ENCODE results near the gene ATOH8.
A peak's percentile ranks its signal among the peaks of the same experiment; 100 is the strongest.
"Not testable (repeated sequence)": the region's sequence is repeated elsewhere in the genome, so short reads cannot be mapped to it uniquely, and the experiment has no call there.

ATOH8 gene, protein sequence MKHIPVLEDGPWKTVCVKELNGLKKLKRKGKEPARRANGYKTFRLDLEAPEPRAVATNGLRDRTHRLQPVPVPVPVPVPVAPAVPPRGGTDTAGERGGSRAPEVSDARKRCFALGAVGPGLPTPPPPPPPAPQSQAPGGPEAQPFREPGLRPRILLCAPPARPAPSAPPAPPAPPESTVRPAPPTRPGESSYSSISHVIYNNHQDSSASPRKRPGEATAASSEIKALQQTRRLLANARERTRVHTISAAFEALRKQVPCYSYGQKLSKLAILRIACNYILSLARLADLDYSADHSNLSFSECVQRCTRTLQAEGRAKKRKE

DNA sequence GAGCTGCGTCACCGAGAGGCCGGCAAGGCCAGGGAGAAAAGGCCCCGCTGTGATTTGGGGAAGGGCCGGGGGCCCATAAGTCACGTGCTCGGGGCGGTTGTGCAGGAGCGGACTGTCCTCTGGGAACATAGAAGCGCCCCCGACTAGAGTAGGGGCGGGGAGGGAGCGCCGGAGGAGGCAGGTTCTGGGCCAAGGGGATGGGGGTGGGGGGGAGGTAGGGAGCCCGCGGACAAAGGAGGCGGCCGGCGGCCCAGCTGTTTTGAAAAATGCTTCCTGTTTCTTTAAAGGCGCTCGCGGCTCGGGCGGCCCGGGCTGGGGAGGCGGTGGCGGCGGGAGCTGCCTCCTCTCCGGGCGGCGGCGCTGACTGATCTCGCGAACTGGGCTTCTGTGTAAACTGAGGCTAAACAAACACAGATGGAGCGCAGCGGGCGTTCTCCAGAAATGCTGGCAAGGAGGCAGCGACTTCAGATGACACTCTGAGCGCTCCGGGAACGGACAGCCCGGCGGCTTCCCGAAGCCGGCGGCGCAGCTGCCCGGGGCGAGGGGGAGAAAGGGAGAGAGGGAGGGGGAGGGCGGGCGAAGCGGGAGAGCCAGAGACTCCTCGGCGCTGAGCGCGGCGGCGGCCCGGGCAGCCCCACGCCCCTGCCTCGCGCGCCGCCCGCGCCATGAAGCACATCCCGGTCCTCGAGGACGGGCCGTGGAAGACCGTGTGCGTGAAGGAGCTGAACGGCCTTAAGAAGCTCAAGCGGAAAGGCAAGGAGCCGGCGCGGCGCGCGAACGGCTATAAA, at the start of gene ATOH8:
Gene ATOH8, plus strand, starts transcription at position 467 of the 788 bp plus-strand sequence. Its CDS starts 199 bp downstream, at position 666.
- FAIRE-seq = no peak
- no peak for DNase-seq (ENCODE audit: low spot score)

DNA sequence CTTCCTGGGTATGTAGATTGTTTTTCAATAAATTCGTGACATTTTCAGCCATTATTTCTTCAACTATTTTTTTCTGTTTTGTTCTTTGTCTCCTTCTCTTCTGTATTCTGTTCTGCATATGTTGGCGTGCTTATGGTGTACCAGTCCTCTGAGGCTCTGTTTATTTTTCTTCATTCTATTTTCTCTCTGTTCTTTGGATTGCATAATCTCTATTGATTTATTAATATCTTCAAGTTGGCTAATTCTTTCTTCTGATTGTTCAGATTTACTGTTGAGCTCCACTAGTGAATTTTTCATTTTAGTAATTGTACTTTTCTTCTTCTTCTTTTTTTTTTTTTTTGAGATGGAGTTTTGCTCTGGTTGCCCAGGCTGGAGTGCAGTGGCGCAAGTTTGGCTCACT, 49.8 kb upstream of the ATOH8 start:
- DNase-seq (ENCODE audit: low spot score) (no peak), FAIRE-seq (no peak)

DNA sequence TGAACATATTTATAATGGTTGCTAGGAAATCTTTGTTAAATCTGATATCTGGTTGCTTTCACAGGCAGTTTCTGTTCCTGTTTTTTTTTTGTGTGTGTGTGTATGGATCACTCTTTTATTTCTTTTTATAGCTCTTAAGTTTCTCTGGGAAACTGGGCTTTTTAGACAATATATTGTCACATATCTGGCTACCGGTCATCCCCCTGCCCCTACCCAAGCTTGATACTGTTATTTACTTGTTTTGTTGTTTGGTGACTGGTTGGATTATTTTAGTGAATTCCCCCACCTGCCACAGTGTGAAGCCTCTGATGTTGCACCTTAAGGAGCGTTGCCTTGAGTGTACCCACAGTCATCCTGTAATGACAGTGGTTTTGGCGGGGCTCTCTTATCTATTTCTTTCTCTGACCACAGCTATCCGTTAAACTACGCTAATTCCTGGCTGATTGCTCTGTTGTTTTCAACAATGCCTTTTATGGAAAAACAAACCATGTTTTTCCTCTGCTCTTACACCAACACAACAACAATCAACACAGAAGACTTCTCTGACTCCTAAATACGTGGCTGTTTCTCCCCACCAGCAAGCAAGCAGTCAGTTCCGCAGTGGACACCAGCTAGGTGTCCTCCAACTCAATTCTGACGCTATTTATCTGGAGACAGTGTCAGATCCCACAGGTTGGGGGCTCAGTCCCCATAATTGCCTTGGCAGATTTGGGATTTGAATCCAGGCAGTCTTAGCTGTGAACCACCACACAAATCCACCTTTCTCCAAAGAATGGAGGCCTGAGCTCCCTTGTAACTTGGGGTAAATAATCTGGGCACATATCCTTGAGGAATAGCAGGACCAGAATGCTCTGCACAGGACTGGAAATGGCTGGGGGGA, 48.8 kb upstream of the ATOH8 start:
- DNase-seq (ENCODE audit: low spot score) (no peak), FAIRE-seq (no peak)

DNA sequence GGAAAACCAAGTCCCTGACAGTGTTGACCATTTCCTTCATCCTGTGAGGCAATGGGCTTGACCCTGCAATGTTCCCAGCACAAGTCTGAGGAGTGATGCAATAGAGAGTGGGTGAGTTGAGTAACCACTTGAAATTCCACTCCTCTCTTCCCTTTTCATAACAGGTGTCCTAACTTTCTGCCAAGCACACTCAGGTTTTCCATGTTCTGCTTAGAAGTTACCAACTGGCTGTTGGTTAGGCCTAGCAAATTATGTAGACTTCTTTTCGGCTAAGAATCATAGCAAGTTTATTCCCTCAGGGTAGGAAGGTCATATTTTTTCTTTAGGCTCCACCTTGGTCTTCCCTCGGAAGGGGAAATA, 48.1 kb upstream of the ATOH8 start:
- DNase-seq (ENCODE audit: low spot score) = peak; percentile 25

DNA sequence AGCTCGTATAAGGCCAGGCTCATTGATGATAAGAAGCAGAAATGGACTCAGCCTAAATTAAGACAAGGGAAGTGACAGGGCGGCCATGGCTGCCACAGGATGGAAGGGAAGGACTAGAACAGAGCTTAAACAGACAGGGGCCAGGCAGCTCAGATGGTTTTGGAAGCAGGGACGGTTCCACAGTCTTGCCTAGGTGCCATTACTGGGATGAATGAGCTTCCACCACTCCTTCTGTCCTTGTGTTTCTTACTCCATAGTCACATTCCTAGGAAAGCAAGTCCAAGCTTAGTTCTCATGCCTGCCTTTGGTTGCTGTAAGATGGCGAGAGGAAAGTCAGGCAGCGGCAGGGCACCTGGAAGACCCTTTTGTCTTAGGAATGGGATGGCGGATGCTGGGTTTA, 47.7 kb upstream of the ATOH8 start:
- no peak for DNase-seq (ENCODE audit: low spot score)
- FAIRE-seq = no peak

More for the DNA sequence above, 48.1 kb upstream of the ATOH8 start:
- FAIRE-seq = no peak

DNA sequence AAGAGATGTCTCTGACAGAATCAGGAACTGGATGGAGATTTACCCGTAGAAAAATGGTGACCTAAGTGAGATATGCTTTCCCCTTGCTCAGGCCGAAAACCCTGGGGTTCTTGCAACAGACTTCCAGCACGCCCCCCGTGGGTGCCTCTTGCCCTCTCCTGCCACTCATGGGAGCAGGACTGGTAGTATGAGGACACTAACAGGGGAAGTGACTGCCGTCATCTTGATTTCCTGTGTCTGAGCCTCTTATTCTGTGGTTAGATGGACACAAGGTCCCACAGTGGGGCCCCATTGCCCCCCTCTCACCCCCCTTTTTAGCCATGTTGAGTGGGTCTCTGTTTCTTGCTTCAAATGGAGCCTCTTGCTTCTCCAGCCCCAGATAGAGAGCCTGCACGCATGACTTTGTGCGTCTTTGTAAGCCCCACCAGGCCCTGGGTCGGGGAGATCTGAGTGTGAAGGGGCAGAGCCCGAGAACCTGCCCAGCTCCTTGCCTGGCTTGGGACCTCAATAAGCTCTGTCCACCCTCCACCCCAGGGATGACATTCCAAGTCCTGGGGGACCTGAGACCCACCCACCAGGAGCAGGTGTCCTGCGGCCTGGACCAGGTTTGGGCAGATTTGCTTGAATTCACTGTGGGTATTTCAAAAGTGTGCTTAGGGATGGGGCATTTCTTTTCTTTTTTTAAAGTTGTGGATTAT, 47.0 kb upstream of the ATOH8 start:
- FAIRE-seq (no peak), DNase-seq (ENCODE audit: low spot score) (no peak)

DNA sequence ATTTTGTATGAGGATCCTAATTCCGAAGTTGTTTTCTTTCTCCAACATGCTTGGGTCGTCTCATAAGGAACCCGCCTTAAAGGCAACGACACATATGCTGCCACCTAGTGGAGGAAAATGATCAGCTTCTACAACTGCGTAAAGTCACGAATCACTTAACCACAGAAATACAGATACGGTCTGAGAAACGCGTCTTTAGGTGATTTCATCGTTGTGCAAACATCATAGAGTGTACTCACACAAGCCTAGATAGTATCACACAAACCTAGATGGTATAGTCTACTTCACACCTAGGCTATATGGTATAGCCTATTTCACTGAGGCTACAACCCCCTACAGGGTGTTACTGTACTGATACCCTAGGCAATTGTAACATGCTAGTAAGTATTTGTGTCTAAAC, 46.5 kb upstream of the ATOH8 start:
- DNase-seq (ENCODE audit: low spot score) (peak; percentile 85), FAIRE-seq (peak; percentile 85)

DNA sequence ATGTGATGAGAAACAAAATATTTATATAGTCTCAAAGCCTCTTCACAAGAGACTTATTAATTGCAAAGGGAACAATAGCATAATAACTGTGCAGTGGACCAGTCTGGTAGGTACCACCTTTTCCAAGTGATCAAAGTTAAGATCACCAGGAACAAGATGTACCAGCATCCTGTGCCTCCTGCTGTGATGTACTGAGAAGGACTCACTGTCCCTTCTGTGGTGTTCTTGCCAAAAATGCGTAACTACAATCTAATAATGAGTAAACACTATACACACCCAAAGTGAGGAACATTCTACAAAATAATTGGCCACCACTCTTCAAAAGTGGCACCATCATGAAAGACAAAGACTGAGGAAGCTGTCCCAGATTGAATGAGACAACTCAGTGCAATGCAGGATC, 45.1 kb upstream of the ATOH8 start:
- DNase-seq (ENCODE audit: low spot score) (no peak), FAIRE-seq (no peak)

DNA sequence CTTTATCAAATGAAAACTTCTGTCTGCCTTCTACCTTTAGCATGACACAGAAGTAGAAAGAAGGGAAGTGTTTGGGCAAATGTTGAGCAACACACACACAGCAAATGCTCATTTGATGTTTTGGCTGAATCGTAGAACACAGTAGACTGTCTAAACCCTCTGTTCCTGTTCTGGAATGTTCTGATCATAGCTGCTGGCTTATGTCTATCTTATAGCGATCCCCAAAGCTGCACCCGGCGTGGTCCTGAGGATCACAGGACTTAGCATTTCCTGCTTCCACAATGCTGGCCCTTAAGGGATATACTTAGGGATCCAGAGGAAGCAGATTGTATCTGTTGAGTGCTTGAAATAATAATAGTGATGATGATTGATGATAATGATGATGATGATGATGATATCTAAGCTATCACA, 44.4 kb upstream of the ATOH8 start:
- FAIRE-seq (no peak), DNase-seq (ENCODE audit: low spot score) (no peak)

DNA sequence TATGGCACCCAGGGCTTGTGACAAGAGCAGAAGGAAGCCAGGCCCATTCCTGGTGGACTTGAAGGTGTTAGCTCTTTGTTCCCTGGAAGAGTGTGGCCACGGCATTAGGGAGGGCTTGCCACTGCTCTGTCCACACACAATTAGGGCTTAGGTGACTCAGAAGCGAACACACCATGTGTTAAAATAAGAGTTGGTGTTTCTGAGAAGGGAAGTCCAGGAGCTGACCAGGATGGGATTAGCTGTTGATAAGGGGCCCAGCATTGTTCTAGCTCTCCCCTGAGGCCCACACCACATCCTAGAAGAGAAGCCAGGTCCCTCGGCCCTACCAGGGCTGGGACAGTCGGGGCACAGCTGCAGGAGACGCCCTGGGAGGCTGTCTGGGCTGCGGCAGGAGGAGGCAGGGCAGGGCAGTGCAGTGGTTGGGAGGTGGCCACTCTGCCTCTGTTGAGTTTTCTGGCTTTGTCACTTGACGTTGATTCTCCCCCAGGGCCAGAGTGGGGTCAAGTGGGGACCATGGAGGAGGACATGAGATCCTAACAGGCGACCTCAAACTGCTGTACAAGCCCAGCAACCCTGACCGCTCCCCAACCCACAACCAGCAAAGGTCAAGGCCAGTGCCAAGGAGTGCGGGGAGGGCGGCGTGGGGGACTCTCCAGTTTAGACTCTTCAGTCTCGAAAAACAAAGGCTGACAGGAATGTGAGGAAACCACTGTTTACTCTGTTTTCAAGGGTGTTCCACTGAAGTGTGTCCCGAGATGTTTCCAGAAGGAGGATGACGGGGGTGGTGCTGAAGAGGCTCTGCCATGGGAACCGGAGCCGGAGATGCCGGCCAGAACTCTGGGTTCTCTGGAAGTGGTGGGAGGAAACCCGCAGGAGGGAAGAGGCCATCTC, 42.9 kb upstream of the ATOH8 start:
- FAIRE-seq (no peak), DNase-seq (ENCODE audit: low spot score) (no peak)

DNA sequence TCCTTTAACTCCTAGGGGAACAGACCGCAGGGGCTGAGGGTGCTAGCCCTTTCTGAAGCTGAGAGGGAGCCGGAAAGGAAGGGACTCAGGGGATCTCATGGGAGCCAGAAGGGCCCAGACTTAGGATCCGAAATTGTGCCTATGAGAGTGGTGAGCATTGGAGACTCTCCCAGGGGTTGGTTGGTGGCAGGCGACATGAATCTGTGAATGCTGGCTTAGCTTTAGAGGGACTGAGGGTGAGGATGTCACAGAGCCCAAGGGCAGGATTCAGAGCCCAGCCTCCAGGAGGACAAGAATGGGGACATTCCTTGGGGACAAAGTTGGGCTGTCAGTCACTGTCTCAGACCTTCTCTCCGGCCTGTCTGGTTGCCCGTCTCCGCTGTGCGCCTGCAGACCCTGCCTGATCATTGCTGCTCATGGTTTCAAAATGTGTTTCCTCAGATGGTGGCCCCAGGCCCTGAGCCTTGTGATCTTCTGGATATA, 42.2 kb upstream of the ATOH8 start:
- no peak for DNase-seq (ENCODE audit: low spot score)
- no peak for FAIRE-seq

DNA sequence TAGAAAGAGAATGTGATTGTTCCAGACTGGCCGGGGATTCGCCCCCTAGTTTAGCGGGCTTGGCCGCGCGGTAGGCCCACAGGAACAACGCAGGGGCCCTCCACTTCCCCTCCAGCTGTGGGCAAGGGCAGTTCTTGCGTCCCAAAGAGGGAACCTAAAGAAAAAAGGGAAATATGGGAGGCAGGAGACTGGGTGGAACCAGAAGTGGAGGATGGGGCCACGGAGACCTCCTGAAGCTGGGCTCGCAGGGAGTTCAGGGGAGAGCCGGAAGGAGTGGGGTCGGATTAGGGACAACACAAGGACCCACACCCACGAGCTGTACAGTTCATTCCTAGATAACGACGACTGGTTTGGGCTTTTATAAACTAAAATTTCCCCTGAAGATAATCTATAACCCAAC, 41.5 kb upstream of the ATOH8 start:
- DNase-seq (ENCODE audit: low spot score) = no peak
- FAIRE-seq = no peak

DNA sequence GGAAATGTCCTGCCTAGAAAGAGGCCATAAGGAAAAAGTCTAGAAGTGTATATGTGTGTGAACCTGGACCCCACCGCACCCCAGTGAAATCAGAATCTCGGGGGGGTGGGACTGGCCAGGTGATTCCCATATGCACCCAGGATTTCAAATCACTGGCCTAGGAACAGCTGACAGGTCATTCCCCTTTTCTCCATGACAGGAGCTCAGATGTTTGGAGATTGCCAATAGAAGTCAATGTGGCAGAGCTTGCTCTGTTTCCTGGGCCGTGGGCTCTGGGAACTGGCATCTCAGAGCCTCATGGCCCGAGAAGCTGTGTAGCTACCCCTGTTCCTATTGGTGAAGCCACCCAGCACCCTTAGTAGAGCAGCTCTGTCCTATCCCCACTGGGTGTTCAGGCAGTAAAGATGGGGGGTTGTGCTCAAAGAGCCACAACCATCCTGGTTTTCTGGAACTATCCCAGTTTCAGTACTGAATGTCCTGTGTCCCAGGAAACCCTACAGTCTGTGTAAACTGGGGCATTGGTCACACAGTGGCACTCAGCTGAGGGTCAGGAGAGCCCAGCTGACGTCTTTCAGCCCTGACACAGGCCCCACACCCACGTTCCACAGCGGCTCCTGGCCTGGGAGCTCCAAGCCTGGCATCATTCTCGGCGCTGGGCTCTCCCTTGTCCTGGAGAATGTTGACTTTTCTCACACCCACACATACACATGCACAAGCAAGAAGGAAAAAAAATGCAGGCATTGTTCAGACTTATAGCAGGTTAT, 40.8 kb upstream of the ATOH8 start:
- DNase-seq (ENCODE audit: low spot score) (no peak), FAIRE-seq (no peak)

DNA sequence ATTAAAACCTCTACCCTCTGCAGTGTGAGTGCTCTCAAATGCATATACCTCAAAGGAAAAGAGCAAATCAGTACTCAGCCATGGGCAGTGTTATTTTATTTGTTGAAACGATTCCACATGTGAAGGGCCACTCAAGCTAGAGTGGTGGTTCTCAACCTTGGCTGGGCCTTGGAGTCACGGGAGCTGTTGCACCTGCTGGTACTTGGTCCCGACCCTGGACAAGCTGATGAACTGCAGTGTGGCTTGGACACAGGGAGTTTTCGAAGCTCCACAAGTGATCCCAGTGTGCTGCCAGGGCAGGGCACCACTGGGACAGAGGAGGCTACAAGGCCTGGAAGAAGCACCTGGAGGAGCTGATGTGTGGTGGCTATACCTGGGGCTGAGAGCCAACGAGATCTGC, 40.0 kb upstream of the ATOH8 start:
- FAIRE-seq (no peak), DNase-seq (ENCODE audit: low spot score) (no peak)

DNA sequence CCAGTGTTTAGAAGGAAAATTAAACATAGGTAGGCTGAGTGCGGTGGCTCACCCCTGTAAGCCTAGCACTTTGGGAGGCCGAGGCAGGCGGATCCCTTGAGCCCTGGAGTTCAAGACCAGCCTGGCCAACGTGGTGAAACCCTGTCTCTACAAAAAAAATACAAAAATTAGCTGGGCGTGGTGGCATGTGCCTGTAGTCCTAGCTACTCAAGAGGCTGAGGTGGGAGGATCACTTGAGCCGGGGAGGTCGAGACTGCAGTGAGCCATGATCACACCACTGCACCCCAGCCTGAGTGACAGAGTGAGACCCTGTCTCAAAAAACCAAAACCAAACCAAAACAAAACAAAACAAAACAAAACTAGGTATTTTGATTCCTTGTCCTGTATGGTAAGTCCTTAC, 39.4 kb upstream of the ATOH8 start:
- not testable (repeated sequence) for FAIRE-seq; DNase-seq (ENCODE audit: low spot score)

DNA sequence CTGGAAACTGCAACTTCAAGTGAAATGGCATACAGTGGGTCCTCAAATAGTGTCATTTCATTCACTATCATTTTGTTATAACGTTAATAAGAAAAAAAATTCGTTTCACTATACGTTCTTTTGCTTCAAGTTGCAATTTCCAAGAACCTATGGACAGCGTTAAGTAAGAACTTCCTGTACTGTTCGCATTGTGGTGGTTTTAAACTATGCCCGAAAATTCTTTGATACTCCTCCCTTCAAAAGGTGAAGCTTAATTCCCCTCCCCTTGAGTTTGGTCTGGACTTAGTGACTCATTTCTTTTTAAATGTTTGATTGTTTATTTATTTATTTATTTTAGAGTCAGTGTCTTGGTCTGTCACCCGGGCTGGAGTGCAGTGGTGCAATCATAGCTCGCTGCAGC, 39.0 kb upstream of the ATOH8 start:
- DNase-seq (ENCODE audit: low spot score) (no peak), FAIRE-seq (no peak)

DNA sequence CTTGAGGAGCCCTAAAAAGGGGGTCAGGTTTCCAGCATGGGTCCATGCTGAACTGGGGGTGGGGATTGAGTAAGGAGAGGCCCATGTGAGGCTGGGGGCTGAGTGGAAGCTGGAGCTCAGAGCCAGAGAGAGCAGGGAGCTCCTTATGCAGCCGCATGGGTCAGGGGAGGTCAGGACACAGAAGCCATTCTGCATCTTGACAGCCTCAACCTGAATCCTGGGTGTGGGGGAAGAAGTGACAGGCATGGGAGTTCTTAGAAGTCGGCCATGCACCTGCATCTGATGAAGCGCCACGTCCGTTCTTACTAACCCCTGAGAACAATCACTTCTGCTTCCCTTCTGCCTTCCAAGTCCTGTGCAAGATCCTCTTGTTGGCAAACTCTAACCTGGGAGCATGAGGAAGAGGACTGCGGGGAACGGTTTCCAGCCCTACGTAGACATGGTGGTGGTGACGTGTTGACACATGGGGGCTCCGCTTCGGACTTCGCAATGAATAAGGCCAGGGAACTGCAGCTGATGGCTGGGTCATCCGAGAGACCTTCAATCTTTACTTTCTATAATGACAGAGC, 37.4 kb upstream of the ATOH8 start:
- DNase-seq (ENCODE audit: low spot score) (no peak), FAIRE-seq (no peak)

DNA sequence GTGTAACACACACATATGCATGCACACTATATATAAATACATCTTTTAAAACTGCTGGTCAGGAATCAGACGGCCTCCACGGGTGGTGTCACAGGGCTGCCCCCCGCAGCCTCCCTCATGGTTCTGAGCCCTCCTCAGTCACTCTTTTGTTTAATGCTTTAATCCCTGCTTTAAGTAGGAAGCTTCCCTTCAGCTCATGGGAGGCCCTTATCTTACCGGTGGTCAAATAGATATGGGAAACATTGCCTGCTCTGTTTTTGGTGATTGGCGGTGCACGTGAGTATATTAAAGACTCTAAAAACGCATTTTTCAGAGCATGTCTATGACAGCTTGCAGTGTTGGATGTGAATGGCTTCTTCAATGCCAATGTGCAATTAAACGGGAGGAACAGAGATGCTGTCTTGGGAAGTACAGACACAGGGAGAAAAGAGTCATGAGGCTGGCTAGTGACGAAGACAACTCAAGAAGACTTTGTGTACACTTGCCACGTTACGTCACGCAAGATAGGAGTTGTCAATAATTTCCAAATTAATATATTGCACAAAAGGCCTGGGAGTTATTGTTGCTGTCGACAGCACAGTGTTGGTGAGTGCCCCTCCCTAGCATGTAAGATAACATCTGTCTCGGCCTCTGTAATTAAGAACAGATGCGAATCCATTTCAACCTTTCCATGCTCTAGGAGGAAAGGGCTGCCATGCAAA, 36.3 kb upstream of the ATOH8 start:
- no peak for FAIRE-seq

DNA sequence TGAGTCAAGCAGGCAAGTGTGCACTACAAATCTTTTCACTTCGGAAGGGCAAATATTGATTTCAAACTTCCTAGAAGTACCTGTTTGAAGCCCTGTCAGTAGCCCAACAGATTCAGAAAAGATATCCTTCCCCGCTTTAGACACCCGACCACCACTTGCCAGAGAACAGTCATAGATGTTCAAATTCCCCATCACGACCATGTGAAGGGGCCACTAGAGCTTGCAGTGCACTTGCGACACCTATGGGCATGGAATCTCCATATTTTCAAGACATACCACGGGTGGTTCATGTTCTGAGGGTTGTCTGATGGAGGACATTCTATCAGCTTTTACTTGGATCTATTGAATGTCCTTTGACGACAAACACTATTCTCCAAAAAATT, 35.8 kb upstream of the ATOH8 start:
- DNase-seq (ENCODE audit: low spot score) (no peak), FAIRE-seq (no peak)

More for the DNA sequence above, 36.3 kb upstream of the ATOH8 start:
- no peak for DNase-seq (ENCODE audit: low spot score)
